Type B pancreatic cell (in vitro differentiated cells): ENCODE results near the gene PRPF6. TPM values are rescaled to one million over a fixed set of nuclear protein-coding genes. Genes with fewer than 3 reads are reported as not detected.
A peak's percentile ranks its signal among the peaks of the same experiment; 100 is the strongest.

Experiments used
- DNase-seq: peaks from one replicate; pipeline ENCODE4 v3.0.0; 2021; ENCODE audit warnings: mixed read lengths; ENCODE audit not compliant: unreplicated experiment; ENCODE audit errors: extremely low spot score
- H3K27ac Mint-ChIP-seq: 2 replicates; pipeline ENCODE4 v1.8.0; 2021; ENCODE audit warnings: mild to moderate bottlenecking, mixed read lengths
- H3K27me3 Mint-ChIP-seq: 2 replicates; pipeline ENCODE4 v1.8.0; 2021; ENCODE audit warnings: mixed read lengths
- H3K36me3 Mint-ChIP-seq: 2 replicates; pipeline ENCODE4 v1.8.0; 2021; ENCODE audit warnings: mixed read lengths
- H3K4me1 Mint-ChIP-seq: one replicate; pipeline ENCODE4 v1.8.0; 2021; ENCODE audit warnings: mixed read lengths; ENCODE audit not compliant: unreplicated experiment
- H3K4me3 Mint-ChIP-seq: 2 replicates; pipeline ENCODE4 v1.8.0; 2021; ENCODE audit warnings: mild to moderate bottlenecking, mixed read lengths
- H3K9me3 Mint-ChIP-seq: 2 replicates; pipeline ENCODE4 v1.8.0; 2021; ENCODE audit warnings: mixed read lengths
- total RNA-seq: library from RNA; stranded (reverse); gene quantifications from 2 replicates; pipeline ENCODE4 v1.2.1, GENCODE V29; 2021; ENCODE audit warnings: low replicate concordance
- TF ChIP-seq, protein P1 (sequence below): fragments of 200-600 bp; sonication (generic); conservative IDR thresholded peaks from 2 replicates; pipeline ENCODE4 v1.5.0; 2021; ENCODE audit warnings: antibody characterized with exemption, mild to moderate bottlenecking

PRPF6 gene
- total RNA-seq, 1 donor from 2014 or later = 67.9 TPM

DNA sequence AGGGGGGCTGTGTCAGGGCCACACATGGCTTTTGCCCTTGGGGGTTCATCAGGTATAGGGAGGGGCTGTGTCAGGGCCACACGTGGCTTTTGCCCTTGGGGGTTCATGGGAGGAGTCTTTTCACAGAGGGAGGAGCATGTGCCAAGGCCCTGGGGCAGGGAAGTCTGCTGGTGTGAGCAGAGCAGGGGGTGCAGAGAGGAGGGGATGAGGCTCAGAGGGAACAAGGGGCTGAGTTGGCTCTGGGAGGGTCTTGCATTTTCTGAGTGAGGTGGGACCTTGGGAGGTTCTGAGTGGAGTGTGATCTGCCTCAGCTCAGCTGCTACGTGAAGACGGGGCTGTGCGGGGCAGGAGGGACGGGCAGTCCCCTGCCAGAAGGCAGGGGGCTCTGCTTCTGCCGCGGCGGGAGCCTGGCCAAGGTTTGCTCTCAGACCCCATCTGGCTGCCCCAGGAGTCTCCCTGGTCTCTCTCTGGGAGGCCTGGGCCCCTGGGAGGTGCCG lies 74.5 kb downstream of the PRPF6 start:
- TF ChIP-seq, protein P1, sequence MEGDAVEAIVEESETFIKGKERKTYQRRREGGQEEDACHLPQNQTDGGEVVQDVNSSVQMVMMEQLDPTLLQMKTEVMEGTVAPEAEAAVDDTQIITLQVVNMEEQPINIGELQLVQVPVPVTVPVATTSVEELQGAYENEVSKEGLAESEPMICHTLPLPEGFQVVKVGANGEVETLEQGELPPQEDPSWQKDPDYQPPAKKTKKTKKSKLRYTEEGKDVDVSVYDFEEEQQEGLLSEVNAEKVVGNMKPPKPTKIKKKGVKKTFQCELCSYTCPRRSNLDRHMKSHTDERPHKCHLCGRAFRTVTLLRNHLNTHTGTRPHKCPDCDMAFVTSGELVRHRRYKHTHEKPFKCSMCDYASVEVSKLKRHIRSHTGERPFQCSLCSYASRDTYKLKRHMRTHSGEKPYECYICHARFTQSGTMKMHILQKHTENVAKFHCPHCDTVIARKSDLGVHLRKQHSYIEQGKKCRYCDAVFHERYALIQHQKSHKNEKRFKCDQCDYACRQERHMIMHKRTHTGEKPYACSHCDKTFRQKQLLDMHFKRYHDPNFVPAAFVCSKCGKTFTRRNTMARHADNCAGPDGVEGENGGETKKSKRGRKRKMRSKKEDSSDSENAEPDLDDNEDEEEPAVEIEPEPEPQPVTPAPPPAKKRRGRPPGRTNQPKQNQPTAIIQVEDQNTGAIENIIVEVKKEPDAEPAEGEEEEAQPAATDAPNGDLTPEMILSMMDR = no peak
- no peaks in the 10 kb centered on the region for H3K9me3 Mint-ChIP-seq
- peaks cover 18% of the 10 kb centered on the region for H3K4me1 Mint-ChIP-seq
- H3K36me3 Mint-ChIP-seq = no peaks in the 10 kb centered on the region
- peaks cover 22% of the 10 kb centered on the region for H3K27me3 Mint-ChIP-seq
- no peak overlapping the region for H3K4me3 Mint-ChIP-seq
- DNase-seq = no peak
- no peak overlapping the region for H3K27ac Mint-ChIP-seq

DNA sequence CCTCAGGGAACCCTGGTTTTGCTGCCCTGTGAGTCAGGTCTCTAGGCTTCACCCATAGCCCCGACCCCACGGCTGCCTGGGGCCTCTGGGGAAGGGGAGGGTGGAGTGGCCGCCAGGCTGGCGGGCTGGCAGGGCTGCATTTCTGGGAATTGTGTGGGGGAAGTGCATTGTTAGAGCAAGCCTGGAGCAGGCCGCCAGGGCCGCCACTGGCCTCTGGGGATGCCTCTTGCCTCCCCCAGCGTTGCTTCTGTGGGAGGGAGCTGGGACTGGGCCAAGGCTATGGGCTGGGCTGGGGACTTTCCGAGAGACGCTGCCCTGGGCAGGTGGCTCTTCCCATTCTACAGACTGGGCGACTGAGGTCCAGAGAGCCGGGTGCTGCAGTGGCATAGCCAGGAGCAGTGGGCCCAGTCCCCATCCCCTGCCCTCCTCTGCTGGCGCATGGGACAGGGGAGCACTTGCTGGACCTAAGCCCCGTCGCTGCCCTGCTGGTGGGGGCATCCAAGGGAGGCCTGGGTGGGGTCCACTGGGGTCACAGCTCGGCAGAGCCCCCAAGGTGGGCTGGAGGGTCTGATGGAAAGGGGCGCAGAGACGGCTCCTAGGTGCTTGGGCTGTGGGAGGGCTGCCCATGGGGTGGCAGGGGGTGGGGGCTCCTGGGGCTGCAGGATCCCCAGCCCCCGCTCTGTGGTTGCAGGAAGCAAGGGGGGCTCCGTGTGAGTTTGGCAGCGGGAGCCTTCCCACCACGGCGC lies 75.1 kb downstream of the PRPF6 start:
- H3K4me1 Mint-ChIP-seq = peaks cover 18% of the 10 kb centered on the region
- H3K4me3 Mint-ChIP-seq = no peak overlapping the region
- no peak overlapping the region for H3K27ac Mint-ChIP-seq
- no peak for DNase-seq
- TF ChIP-seq, protein P1 = no peak
- H3K36me3 Mint-ChIP-seq = no peaks in the 10 kb centered on the region
- H3K9me3 Mint-ChIP-seq = no peaks in the 10 kb centered on the region
- H3K27me3 Mint-ChIP-seq = peaks cover 16% of the 10 kb centered on the region

DNA sequence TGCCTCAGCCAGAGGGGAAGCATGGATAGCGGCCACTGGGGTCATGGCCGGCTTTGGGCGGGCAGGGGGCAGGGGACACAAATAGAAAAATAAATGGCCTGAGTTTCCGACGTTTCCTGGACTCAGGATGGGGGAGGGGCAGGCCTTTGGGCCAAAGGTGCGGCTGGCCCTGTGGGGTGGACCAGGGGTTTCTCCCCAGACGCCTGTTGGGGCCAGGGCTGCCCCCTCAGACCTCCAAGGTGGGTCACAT lies 75.6 kb downstream of the PRPF6 start:
- no peak for DNase-seq
- no peak overlapping the region for H3K27ac Mint-ChIP-seq
- H3K9me3 Mint-ChIP-seq = no peaks in the 10 kb centered on the region
- H3K27me3 Mint-ChIP-seq = peaks cover 14% of the 10 kb centered on the region
- no peaks in the 10 kb centered on the region for H3K36me3 Mint-ChIP-seq
- no peak overlapping the region for H3K4me3 Mint-ChIP-seq
- H3K4me1 Mint-ChIP-seq = peaks cover 18% of the 10 kb centered on the region
- TF ChIP-seq, protein P1 = no peak

DNA sequence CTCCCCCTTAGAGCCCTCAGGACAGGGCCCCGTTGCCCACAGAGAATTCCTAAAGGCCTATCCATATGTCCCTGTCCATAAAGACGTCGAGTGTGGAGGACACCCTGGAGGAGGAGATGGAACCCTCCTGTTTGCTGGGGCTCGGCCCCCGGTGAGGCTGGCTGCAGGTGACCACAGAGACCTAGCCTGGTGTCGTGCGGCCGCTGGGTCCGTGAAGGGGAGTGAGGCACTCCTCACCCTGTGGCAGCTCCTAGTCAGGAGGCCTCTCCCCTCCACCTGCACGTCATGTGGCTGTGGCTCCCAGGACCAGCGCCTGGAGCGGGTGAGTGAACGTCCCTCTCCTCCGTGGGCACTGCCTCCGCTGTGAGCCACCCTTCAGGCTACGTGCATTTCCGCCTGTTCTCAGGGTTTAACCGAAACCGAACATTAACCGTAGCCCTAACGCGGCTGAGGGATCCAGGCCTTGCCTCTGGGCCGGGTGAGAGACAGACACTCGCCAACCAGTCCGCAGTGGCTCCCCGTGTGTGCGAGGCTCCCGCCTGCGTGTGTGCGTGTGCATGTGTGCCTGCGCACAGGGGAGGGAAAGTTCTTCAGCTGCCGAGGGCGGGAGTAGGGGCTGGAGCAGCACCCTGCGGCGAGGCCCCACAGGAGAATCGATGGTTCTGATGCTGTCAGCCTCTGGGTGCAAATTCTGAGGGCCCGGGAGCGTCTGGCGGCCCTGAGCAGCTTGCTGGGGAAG lies 76.1 kb downstream of the PRPF6 start:
- DNase-seq = no peak
- TF ChIP-seq, protein P1 = no peak
- H3K36me3 Mint-ChIP-seq = no peaks in the 10 kb centered on the region
- H3K27ac Mint-ChIP-seq = no peak overlapping the region
- H3K9me3 Mint-ChIP-seq = no peaks in the 10 kb centered on the region
- peaks cover 9% of the 10 kb centered on the region for H3K27me3 Mint-ChIP-seq
- H3K4me3 Mint-ChIP-seq = no peak overlapping the region
- H3K4me1 Mint-ChIP-seq = peaks cover 19% of the 10 kb centered on the region

DNA sequence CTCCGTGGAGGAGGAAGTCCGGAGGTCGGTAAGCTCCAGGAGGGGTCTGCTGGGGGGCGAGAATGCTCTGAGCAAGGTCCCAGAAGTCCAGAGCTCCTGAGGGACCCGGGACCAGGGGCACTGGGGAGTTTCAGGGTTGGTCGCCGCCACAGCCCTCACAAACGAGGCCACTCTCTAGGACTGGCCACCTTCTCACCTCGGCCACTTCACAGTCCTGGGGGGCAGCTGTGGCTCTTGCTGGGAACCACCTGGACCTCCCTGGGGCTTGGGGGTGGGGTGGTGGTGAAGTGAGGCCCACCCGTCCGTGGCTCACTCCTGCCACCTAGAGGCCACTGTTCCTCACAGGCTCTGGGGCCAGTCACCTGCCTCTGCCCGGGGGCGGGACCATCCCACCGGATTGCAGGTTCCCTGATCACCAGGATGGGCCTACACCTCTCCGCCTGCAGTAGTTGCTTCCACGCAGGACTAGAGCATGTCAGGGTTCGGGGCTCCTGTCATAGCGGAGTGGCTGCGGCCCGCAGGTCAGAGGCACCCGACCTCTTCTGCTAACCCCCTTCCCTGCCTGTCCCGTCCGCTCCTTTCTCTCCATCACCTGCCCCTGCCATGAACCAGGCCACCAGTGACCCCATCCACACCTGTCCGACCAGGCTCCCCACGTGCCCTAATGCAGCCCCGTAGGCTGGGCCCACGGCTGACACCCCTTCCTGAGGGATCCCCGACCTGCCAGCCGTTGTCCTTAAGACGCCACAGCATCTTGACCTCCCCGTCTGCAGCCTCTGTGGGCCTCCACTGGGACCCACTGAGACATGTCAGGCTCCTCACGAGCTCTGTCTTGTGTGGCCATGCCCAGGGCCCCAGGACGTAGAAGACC lies 76.9 kb downstream of the PRPF6 start:
- Mint-ChIP-seq H3K4me1 (peaks cover 23% of the 10 kb centered on the region), H3K27ac (peak overlapping the region; percentile 34), H3K36me3 (no peaks in the 10 kb centered on the region), H3K9me3 (no peaks in the 10 kb centered on the region), H3K4me3 (no peak overlapping the region), H3K27me3 (peaks cover 9% of the 10 kb centered on the region)
- DNase-seq = peak; percentile 88
- TF ChIP-seq, protein P1 = peak; percentile 88
